ENCODE data around the gene RPS23. TPM values are rescaled to one million over a fixed set of nuclear protein-coding genes. Genes with fewer than 3 reads are reported as not detected.

Gene RPS23
- total RNA-seq (2014; rRNA removed; shearing (Covaris generic)), result 2,948 and 3,917 TPM in 2 replicates

GRCh38 chr5:82277987-82278710 lies at the start of gene RPS23:
Gene RPS23 (minus strand): TSS chr5:82278354. CDS start chr5:82278323, 31 bp downstream.
- Histone ChIP-seq H3K4me1 (replicated peaks) (peaks cover 4% of the 10 kb centered on the region), H3K36me3 (peaks cover 48% of the 10 kb centered on the region), H3K9me3 (replicated peaks) (no peaks in the 10 kb centered on the region), H3K27ac (peak within 1 kb of the TSS; percentile 77), H3K4me3 (peak within 1 kb of the TSS; percentile 68), H3K27me3 (replicated peaks) (no peaks in the 10 kb centered on the region)
- DNase-seq (ENCODE audit: low read depth in 1 of 2, low spot score in 2 of 2), result peak; percentile 88 to 98

- Histone ChIP-seq H3K4me1 (replicated peaks) (no peaks in the 10 kb centered on the region), H3K27ac (no peak overlapping the region), H3K36me3 (no peaks in the 10 kb centered on the region), H3K27me3 (replicated peaks) (no peaks in the 10 kb centered on the region), H3K4me3 (no peak overlapping the region), H3K9me3 (replicated peaks) (no peaks in the 10 kb centered on the region; the same call in 1 of the 2 replicates)
- DNase-seq (ENCODE audit: low read depth in 1 of 2, low spot score in 2 of 2), result no peak
These were observed 49.8 kb upstream of the RPS23 start for GRCh38 chr5:82327941-82328340.

GRCh38 chr5:82325996-82326395 lies 47.8 kb upstream of the RPS23 start:
- H3K4me3 ChIP-seq, result no peak overlapping the region
- no peaks in the 10 kb centered on the region; the same call in 1 of the 2 replicates for H3K9me3 ChIP-seq (replicated peaks)
- no peaks in the 10 kb centered on the region for H3K27me3 ChIP-seq (replicated peaks)
- no peaks in the 10 kb centered on the region for H3K36me3 ChIP-seq
- H3K27ac ChIP-seq, result no peak overlapping the region
- DNase-seq (ENCODE audit: low read depth in 1 of 2, low spot score in 2 of 2), result no peak
- no peaks in the 10 kb centered on the region for H3K4me1 ChIP-seq (replicated peaks)

- no peaks in the 10 kb centered on the region for H3K36me3 ChIP-seq
- no peaks in the 10 kb centered on the region; the same call in 1 of the 2 replicates for H3K9me3 ChIP-seq (replicated peaks)
- no peaks in the 10 kb centered on the region for H3K4me1 ChIP-seq (replicated peaks)
- no peak overlapping the region for H3K4me3 ChIP-seq
- no peaks in the 10 kb centered on the region for H3K27me3 ChIP-seq (replicated peaks)
- no peak overlapping the region for H3K27ac ChIP-seq
- no peak for DNase-seq (ENCODE audit: low read depth in 1 of 2, low spot score in 2 of 2)
These were observed 47.0 kb upstream of the RPS23 start for GRCh38 chr5:82325155-82325554.

- Histone ChIP-seq H3K36me3 (no peaks in the 10 kb centered on the region), H3K27me3 (replicated peaks) (no peaks in the 10 kb centered on the region), H3K4me3 (no peak overlapping the region), H3K27ac (no peak overlapping the region), H3K9me3 (replicated peaks) (no peaks in the 10 kb centered on the region; the same call in 1 of the 2 replicates), H3K4me1 (replicated peaks) (no peaks in the 10 kb centered on the region)
- DNase-seq (ENCODE audit: low read depth in 1 of 2, low spot score in 2 of 2), result no peak
These were observed 42.8 kb upstream of the RPS23 start for GRCh38 chr5:82320966-82321365.

GRCh38 chr5:82319651-82320376 lies 41.7 kb upstream of the RPS23 start:
- Histone ChIP-seq H3K27ac (no peak overlapping the region), H3K27me3 (replicated peaks) (no peaks in the 10 kb centered on the region), H3K4me3 (no peak overlapping the region), H3K9me3 (replicated peaks) (no peaks in the 10 kb centered on the region; the same call in 1 of the 2 replicates), H3K36me3 (no peaks in the 10 kb centered on the region), H3K4me1 (replicated peaks) (no peaks in the 10 kb centered on the region)
- DNase-seq (ENCODE audit: low read depth in 1 of 2, low spot score in 2 of 2), result no peak

- no peak overlapping the region for H3K4me3 ChIP-seq
- H3K27me3 ChIP-seq (replicated peaks), result no peaks in the 10 kb centered on the region
These were observed 41.0 kb upstream of the RPS23 start for GRCh38 chr5:82319192-82319591.

GRCh38 chr5:82314964-82315758 lies 37.0 kb upstream of the RPS23 start:
- no peaks in the 10 kb centered on the region for H3K4me1 ChIP-seq (replicated peaks)
- H3K27ac ChIP-seq, result no peak overlapping the region
- H3K4me3 ChIP-seq, result no peak overlapping the region
- H3K27me3 ChIP-seq (replicated peaks), result no peaks in the 10 kb centered on the region
- no peaks in the 10 kb centered on the region for H3K9me3 ChIP-seq (replicated peaks)
- H3K36me3 ChIP-seq, result no peaks in the 10 kb centered on the region
- DNase-seq (ENCODE audit: low read depth in 1 of 2, low spot score in 2 of 2), result no peak

More at GRCh38 chr5:82319192-82319591, 41.0 kb upstream of the RPS23 start:
- no peak for DNase-seq (ENCODE audit: low read depth in 1 of 2, low spot score in 2 of 2)
- Histone ChIP-seq H3K9me3 (replicated peaks) (no peaks in the 10 kb centered on the region; the same call in 1 of the 2 replicates), H3K27ac (no peak overlapping the region), H3K4me1 (replicated peaks) (no peaks in the 10 kb centered on the region), H3K36me3 (no peaks in the 10 kb centered on the region)

GRCh38 chr5:82313016-82313415 lies 34.9 kb upstream of the RPS23 start:
- no peaks in the 10 kb centered on the region for H3K27me3 ChIP-seq (replicated peaks)
- no peaks in the 10 kb centered on the region for H3K9me3 ChIP-seq (replicated peaks)
- no peak overlapping the region for H3K27ac ChIP-seq
- no peaks in the 10 kb centered on the region for H3K4me1 ChIP-seq (replicated peaks)
- DNase-seq (ENCODE audit: low read depth in 1 of 2, low spot score in 2 of 2), result no peak
- H3K4me3 ChIP-seq, result no peak overlapping the region
- H3K36me3 ChIP-seq, result no peaks in the 10 kb centered on the region

GRCh38 chr5:82312373-82312856 lies 34.3 kb upstream of the RPS23 start:
- H3K36me3 ChIP-seq, result no peaks in the 10 kb centered on the region
- H3K27ac ChIP-seq, result no peak overlapping the region
- no peaks in the 10 kb centered on the region for H3K9me3 ChIP-seq (replicated peaks)
- H3K4me3 ChIP-seq, result no peak overlapping the region
- H3K4me1 ChIP-seq (replicated peaks), result peaks cover 6% of the 10 kb centered on the region
- peak; percentile 56 to 61 for DNase-seq (ENCODE audit: low read depth in 1 of 2, low spot score in 2 of 2)
- H3K27me3 ChIP-seq (replicated peaks), result no peaks in the 10 kb centered on the region

- DNase-seq (ENCODE audit: low read depth in 1 of 2, low spot score in 2 of 2), result no peak
- no peaks in the 10 kb centered on the region for H3K27me3 ChIP-seq (replicated peaks)
- H3K27ac ChIP-seq, result no peak overlapping the region
- H3K4me3 ChIP-seq, result no peak overlapping the region
- peaks cover 7% of the 10 kb centered on the region for H3K4me1 ChIP-seq (replicated peaks)
- no peaks in the 10 kb centered on the region for H3K36me3 ChIP-seq
- no peaks in the 10 kb centered on the region for H3K9me3 ChIP-seq (replicated peaks)
These were observed 31.0 kb upstream of the RPS23 start for GRCh38 chr5:82309091-82309531.

- H3K9me3 ChIP-seq (replicated peaks), result no peaks in the 10 kb centered on the region
- no peaks in the 10 kb centered on the region for H3K36me3 ChIP-seq
- no peaks in the 10 kb centered on the region for H3K27me3 ChIP-seq (replicated peaks)
- peaks cover 7% of the 10 kb centered on the region for H3K4me1 ChIP-seq (replicated peaks)
- no peak overlapping the region for H3K27ac ChIP-seq
- H3K4me3 ChIP-seq, result no peak overlapping the region
- DNase-seq (ENCODE audit: low read depth in 1 of 2, low spot score in 2 of 2), result no peak
These were observed 30.3 kb upstream of the RPS23 start for GRCh38 chr5:82308416-82308815.

GRCh38 chr5:82307451-82307850 lies 29.3 kb upstream of the RPS23 start:
- H3K27ac ChIP-seq, result no peak overlapping the region
- peak in 1 of 2 experiments; percentile 35 for DNase-seq (ENCODE audit: low read depth in 1 of 2, low spot score in 2 of 2)
- H3K4me3 ChIP-seq, result no peak overlapping the region
- H3K4me1 ChIP-seq (replicated peaks), result peaks cover 7% of the 10 kb centered on the region
- no peaks in the 10 kb centered on the region for H3K9me3 ChIP-seq (replicated peaks)
- no peaks in the 10 kb centered on the region for H3K27me3 ChIP-seq (replicated peaks)
- H3K36me3 ChIP-seq, result no peaks in the 10 kb centered on the region

Data from SJSA1 (cell line).